Activated naive CD4-positive, alpha-beta T cell treated with anti-CD3 and anti-CD28 coated beads, Interleukin-2, amount 50 U/mL, for 72 hours (primary cell): ENCODE results near the gene TP53BP1. TPM values are rescaled to one million over a fixed set of nuclear protein-coding genes. Genes with fewer than 3 reads are reported as not detected.
A peak's percentile ranks its signal among the peaks of the same experiment; 100 is the strongest.

Experiments used
- ATAC-seq, 2 donors: fragments of 150-1000 bp; cut with Tn5 transposase; 2 replicates each; pipeline ENCODE4 v1.10.0; 2021; ENCODE audit warnings: mild to moderate bottlenecking in 2 of 2, moderate library complexity in 2 of 2
- DNase-seq, 2 donors: peaks; one replicate each; pipeline ENCODE4 v3.0.0; 2021 to 2022; ENCODE audit warnings: low spot score in 2 of 2
- H3K27ac Mint-ChIP-seq, 2 donors: one replicate each; pipeline ENCODE4 v1.8.0; 2022; ENCODE audit warnings: mild to moderate bottlenecking in 2 of 2, mixed read lengths in 2 of 2
- H3K36me3 Mint-ChIP-seq, 2 donors: one replicate each; pipeline ENCODE4 v1.8.0; 2022; ENCODE audit warnings: mixed read lengths in 2 of 2
- H3K9me3 Mint-ChIP-seq, 2 donors: one replicate each; pipeline ENCODE4 v1.8.0; 2022; ENCODE audit warnings: mixed read lengths in 2 of 2
- total RNA-seq, 2 donors: library from RNA; stranded (reverse); gene quantifications; one replicate each; pipeline ENCODE4 v1.2.3, GENCODE V29; 2022

The TP53BP1 gene
- total RNA-seq, 2 donors from 2014 or later = 24.0 to 35.9 TPM

GRCh38 chr15:43509660-43510199 is 16.8 kb upstream of the TP53BP1 start:
- Mint-ChIP-seq H3K27ac (peak overlapping the region; percentile 17 to 86), H3K9me3 (no peaks in the 10 kb centered on the region), H3K36me3 (no peaks in the 10 kb centered on the region)
- DNase-seq (no peak), ATAC-seq (no peak)

- no peak for ATAC-seq
- Mint-ChIP-seq H3K9me3 (no peaks in the 10 kb centered on the region), H3K36me3 (no peaks in the 10 kb centered on the region), H3K27ac (no peak overlapping the region)
- DNase-seq = no peak
These were observed 16.2 kb upstream of the TP53BP1 start for GRCh38 chr15:43508991-43509659.

DNA sequence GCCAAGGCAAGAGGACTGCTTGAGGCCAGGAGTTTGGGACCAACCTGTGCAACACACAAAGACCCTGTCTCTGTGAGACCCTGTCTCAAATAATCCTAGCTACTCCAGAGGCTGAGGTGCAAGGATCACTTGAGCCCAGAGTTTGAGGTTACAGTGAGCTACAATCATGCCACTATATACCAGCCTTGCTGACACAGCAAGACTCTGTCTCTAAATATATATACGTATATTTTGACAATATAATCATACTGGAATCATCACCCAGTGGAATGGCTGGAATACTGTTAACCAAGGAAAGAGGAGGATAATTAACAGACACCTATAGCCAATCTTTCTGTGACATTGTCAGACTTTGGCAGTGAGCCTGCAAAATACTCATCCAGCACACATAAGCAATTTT is 15.5 kb upstream of the TP53BP1 start:
- Mint-ChIP-seq H3K27ac (no peak overlapping the region), H3K9me3 (no peaks in the 10 kb centered on the region), H3K36me3 (no peaks in the 10 kb centered on the region)
- no peak for DNase-seq
- no peak for ATAC-seq

GRCh38 chr15:43505738-43506137 is 12.8 kb upstream of the TP53BP1 start:
- no peaks in the 10 kb centered on the region for H3K9me3 Mint-ChIP-seq
- H3K27ac Mint-ChIP-seq = no peak overlapping the region
- H3K36me3 Mint-ChIP-seq = no peaks in the 10 kb centered on the region
- ATAC-seq (no peak), DNase-seq (no peak)

GRCh38 chr15:43499635-43500034 is 6.7 kb upstream of the TP53BP1 start:
- Mint-ChIP-seq H3K36me3 (no peaks in the 10 kb centered on the region), H3K9me3 (no peaks in the 10 kb centered on the region), H3K27ac (no peak overlapping the region)
- DNase-seq (no peak), ATAC-seq (peak in 1 of 2 donors; percentile 24)

GRCh38 chr15:43498990-43499389 is 6.0 kb upstream of the TP53BP1 start:
- no peaks in the 10 kb centered on the region for H3K36me3 Mint-ChIP-seq
- no peak overlapping the region for H3K27ac Mint-ChIP-seq
- H3K9me3 Mint-ChIP-seq = no peaks in the 10 kb centered on the region
- DNase-seq (no peak), ATAC-seq (no peak)

DNA sequence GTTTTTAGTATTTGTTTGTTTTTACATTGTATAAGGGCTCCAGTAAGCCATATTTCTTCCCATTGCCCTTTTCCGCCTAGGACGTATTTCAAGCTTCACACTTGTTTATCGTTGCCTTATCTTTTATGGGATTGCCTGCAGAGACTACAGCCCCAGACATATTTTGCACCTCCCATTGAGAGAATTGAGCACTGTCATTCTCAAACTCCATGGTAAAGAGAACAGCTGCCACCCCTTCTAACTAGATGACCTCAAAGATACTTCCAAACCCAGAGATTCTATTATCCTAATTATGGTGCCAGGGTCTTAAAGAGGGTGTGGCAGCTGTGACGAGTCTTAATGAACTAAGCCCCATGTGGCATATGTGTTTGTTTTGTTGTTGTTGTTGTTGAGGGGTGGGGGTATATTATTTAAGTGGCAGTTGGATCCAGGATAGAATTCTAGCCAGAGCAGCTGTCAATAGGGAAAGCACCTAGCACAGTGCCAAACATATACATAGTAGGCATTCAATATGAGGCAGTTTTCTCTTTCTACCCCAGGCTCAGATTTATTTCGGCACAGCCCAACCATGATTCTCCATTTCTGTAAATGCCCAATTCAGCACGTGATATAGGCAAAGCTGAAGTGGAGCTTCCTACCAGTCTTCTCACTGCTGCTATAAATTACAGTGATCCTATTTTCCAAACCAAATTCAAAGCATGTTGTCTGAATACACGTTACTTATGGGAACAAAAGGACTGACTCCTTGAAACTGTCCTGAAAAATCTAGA is 932 bp upstream of the TP53BP1 start:
- DNase-seq (no peak), ATAC-seq (no peak)
- Mint-ChIP-seq H3K27ac (peak overlapping the region in 1 of 2 donors; percentile 87), H3K9me3 (no peaks in the 10 kb centered on the region), H3K36me3 (peaks cover 6% of the 10 kb centered on the region in 2 donors)

DNA sequence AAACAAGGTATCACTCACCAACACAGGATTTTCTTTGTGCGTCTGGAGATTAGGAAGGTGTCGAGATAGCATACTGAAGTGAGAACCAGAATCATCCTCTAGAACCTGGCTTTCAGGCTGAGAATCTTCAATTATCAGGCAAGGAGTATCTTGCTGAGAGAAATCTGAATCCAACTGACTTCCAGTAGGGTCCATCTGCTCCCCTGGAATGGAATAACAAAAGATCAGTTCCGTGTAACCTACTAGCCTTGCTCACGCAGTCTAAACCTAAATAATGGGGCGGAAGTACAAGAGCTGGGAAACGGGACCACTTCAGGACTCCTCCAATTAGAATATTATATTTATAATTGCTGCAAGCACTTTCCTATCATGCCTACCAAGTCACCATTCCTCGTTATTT is 690 bp downstream of the TP53BP1 start:
- Mint-ChIP-seq H3K9me3 (no peaks in the 10 kb centered on the region), H3K27ac (peak overlapping the region; percentile 87 to 98), H3K36me3 (peaks cover 6% of the 10 kb centered on the region in 2 donors)
- DNase-seq = no peak
- no peak for ATAC-seq

DNA sequence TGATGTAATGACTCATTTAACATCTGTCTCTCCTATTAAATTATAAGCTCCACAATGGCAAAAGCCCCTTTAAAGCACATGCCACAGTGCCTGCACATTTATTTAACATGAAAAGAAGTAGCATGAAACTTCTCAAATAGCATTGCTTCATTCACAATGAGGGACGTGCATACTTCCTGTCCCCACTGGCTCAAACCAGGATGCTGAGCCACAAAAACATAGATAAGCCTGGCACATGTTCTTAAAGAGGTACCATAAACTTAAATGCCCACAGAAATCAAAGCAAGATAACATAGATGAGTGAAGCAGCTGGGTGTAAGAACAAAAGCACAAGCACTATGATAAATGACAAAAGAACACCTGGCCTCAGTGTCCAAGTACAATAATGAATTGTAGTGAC is 3.8 kb downstream of the TP53BP1 start:
- H3K9me3 Mint-ChIP-seq = no peaks in the 10 kb centered on the region
- no peak overlapping the region for H3K27ac Mint-ChIP-seq
- no peak for DNase-seq
- no peak for ATAC-seq
- H3K36me3 Mint-ChIP-seq = peaks cover 6% of the 10 kb centered on the region in 2 donors

DNA sequence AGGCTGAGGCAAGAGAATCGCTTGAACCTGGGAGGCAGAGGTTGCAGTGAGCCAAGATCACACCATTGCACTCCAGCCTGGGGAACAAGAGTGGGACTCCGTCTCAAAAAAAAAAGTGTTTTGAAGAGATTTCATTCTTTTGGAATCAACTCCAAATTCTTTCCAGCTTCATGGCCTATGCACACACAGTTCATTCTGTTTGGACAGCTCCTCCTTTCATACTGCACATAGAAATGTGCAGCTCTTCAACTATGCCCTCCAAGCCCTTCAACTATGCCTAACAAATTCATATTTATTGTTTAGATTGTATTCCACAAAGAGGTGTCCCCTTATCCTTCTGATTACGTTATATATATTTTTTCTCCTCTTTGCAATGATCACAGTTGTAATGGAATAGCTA is 4.2 kb downstream of the TP53BP1 start:
- no peak overlapping the region for H3K27ac Mint-ChIP-seq
- H3K36me3 Mint-ChIP-seq = peaks cover 6% of the 10 kb centered on the region in 2 donors

GRCh38 chr15:43487271-43487895 is 5.6 kb downstream of the TP53BP1 start:
- Mint-ChIP-seq H3K36me3 (no peaks in the 10 kb centered on the region), H3K27ac (no peak overlapping the region), H3K9me3 (no peaks in the 10 kb centered on the region)
- ATAC-seq (no peak), DNase-seq (no peak)

More for the DNA sequence above, 4.2 kb downstream of the TP53BP1 start:
- ATAC-seq (no peak), DNase-seq (no peak)
- H3K9me3 Mint-ChIP-seq = no peaks in the 10 kb centered on the region

GRCh38 chr15:43484455-43484854 is 8.5 kb downstream of the TP53BP1 start:
- no peak for ATAC-seq
- no peaks in the 10 kb centered on the region for H3K9me3 Mint-ChIP-seq
- no peak for DNase-seq
- peaks cover 0 to 5% of the 10 kb centered on the region in 2 donors for H3K36me3 Mint-ChIP-seq
- H3K27ac Mint-ChIP-seq = peak overlapping the region in 1 of 2 donors; percentile 3

DNA sequence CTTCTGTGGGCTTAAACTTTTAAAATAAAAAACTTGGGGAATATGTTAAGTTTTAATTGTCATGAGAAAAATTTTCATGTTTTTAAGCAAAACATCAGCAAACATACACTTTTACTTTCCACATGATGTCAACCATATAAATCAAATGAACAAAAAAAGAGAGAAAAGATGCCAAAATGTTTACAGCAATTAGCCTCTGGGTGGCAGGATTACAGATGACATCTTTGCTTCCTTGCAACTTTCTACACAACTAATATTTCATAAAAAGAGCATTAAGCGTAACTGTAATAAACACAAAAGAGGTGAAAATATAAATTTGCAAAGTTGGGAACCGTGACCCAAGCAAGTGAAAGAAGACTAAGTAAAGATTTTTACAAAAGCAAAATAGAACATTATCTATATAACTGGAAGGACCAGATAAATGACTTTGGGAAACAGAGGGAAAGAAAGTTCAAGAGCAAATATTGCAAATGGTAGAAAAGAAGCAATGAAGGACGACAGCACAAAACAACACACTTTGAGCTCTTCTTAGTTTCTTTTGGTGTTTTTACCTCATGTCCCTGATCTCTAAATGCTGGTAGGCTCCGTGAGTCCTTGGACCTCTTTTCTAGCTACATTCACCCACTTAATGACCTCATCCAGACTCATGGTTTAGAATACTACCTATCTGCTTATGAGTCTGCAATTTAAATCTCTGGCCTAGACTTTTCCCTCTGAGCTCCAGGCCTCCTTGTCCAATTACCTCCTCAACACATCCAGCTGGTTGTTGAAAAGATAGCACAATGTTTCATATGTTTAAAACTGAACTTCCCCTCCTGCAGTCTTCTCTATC is 9.4 kb downstream of the TP53BP1 start:
- H3K36me3 Mint-ChIP-seq = peaks cover 6 to 7% of the 10 kb centered on the region in 2 donors
- H3K27ac Mint-ChIP-seq = no peak overlapping the region

GRCh38 chr15:43473885-43474284 is 19.1 kb downstream of the TP53BP1 start:
- Mint-ChIP-seq H3K9me3 (no peaks in the 10 kb centered on the region), H3K27ac (peak overlapping the region in 1 of 2 donors; percentile 25), H3K36me3 (peaks cover 4 to 14% of the 10 kb centered on the region in 2 donors)
- DNase-seq = no peak
- no peak for ATAC-seq

More for the DNA sequence above, 9.4 kb downstream of the TP53BP1 start:
- DNase-seq = no peak
- H3K9me3 Mint-ChIP-seq = no peaks in the 10 kb centered on the region
- no peak for ATAC-seq

DNA sequence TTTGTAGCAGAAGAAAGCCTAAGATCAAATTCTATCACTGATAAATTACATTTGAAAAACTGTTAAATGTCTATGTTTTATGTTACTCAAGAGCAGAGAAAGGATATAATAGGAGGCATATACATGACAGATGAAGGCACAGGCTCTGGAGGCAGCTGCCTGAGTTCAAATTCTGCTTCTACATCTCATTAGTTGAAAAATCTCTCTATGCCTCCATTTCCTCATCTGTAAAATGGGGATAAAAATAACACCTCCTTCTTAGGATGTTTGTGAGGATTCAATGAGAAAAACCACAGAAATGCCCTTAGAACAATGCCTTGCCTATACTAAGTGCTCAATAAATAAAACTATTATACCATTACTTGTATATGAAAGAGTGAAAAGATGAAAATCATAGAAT is 21.0 kb downstream of the TP53BP1 start:
- H3K9me3 Mint-ChIP-seq = no peaks in the 10 kb centered on the region
- no peaks in the 10 kb centered on the region for H3K36me3 Mint-ChIP-seq
- H3K27ac Mint-ChIP-seq = no peak overlapping the region
- DNase-seq = no peak
- no peak for ATAC-seq

DNA sequence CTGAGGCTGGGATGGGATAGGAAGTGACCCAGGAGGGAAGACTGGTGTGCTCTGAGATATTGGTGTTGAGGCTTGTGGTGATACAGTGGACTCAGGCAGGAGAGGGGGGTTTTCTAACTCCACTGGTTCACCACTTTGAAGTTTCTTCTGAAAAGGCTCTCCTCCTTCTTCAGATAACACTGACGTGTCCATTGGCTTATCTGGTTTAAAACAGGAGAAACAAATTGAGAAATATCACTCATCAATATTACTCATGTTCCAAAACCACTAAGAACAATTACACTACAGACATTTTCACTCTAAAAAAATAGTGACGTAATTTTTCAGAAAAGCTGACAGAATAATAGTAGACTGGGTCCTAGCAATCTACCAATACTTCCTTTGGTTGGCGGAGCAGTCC is 23.1 kb downstream of the TP53BP1 start:
- DNase-seq (no peak), ATAC-seq (peak; percentile 49 to 54)
- Mint-ChIP-seq H3K27ac (no peak overlapping the region), H3K9me3 (no peaks in the 10 kb centered on the region), H3K36me3 (peaks cover 0 to 4% of the 10 kb centered on the region in 2 donors)
